H9 (cell line): Measurements from ENCODE around the gene GOLGA6L1. TPM values are rescaled to one million over a fixed set of nuclear protein-coding genes. Genes with fewer than 3 reads are reported as not detected.
"Not testable (repeated sequence)": the region's sequence is repeated elsewhere in the genome, so short reads cannot be mapped to it uniquely, and the experiment has no call there.

Experiments
- DNase-seq: peaks from one replicate; pipeline ENCODE4 v3.0.0-alpha.2; 2017
- H2AFZ ChIP-seq: one replicate; pipeline ENCODE4 v1.6.1; 2013; ENCODE audit warnings: mild to moderate bottlenecking, low read length, control low read depth, moderate library complexity
- H2AK5ac ChIP-seq: 2 replicates; pipeline ENCODE4 v1.6.1; 2013; ENCODE audit warnings: low read length, control low read depth, mixed read lengths; ENCODE audit not compliant: insufficient read length
- H2BK120ac ChIP-seq: one replicate; pipeline ENCODE4 v1.6.1; 2013; ENCODE audit warnings: low read depth, mild to moderate bottlenecking, low read length, control low read depth, inconsistent platforms; ENCODE audit not compliant: poor library complexity, severe bottlenecking
- H2BK12ac ChIP-seq: 2 replicates; pipeline ENCODE4 v1.6.1; 2013; ENCODE audit warnings: low read length, control low read depth, mixed read lengths, low read depth; ENCODE audit not compliant: insufficient read length
- H2BK15ac ChIP-seq: 2 replicates; pipeline ENCODE4 v1.6.1; 2013; ENCODE audit warnings: low read depth, low read length, control low read depth
- H2BK20ac ChIP-seq: one replicate; pipeline ENCODE4 v1.6.1; 2013; ENCODE audit warnings: low read depth, mild to moderate bottlenecking, low read length, control low read depth, inconsistent platforms; ENCODE audit not compliant: poor library complexity, severe bottlenecking
- H2BK5ac ChIP-seq: 2 replicates; pipeline ENCODE4 v1.6.1; 2013; ENCODE audit warnings: low read length, control low read depth, mixed read lengths; ENCODE audit not compliant: insufficient read length
- H3K14ac ChIP-seq: 2 replicates; pipeline ENCODE4 v1.6.1; 2013; ENCODE audit warnings: low read length, control low read depth; ENCODE audit not compliant: insufficient read depth
- H3K18ac ChIP-seq: 2 replicates; pipeline ENCODE4 v1.6.1; 2013; ENCODE audit warnings: low read depth, mild to moderate bottlenecking, mixed read lengths, low read length, control low read depth; ENCODE audit not compliant: insufficient read length
- H3K23ac ChIP-seq: 2 replicates; pipeline ENCODE4 v1.6.1; 2013; ENCODE audit warnings: low read length, control low read depth, mixed read lengths, low read depth; ENCODE audit not compliant: insufficient read length
- H3K23me2 ChIP-seq: 2 replicates; pipeline ENCODE4 v1.6.1; 2013; ENCODE audit warnings: low read depth, mild to moderate bottlenecking, mixed read lengths, low read length, control low read depth; ENCODE audit not compliant: insufficient read length, poor library complexity, severe bottlenecking
- H3K27ac ChIP-seq: 2 replicates; pipeline ENCODE4 v1.5.1; 2013; ENCODE audit warnings: low read length, control low read depth, mixed read lengths, low read depth; ENCODE audit not compliant: insufficient read length
- H3K27me3 ChIP-seq: 2 replicates; pipeline ENCODE4 v1.6.1; 2013; ENCODE audit warnings: low read length, control low read depth, inconsistent platforms; ENCODE audit not compliant: insufficient read depth
- H3K4ac ChIP-seq: 2 replicates; pipeline ENCODE4 v1.6.1; 2013; ENCODE audit warnings: low read depth, mild to moderate bottlenecking, control low read depth, inconsistent platforms, low read length, moderate library complexity
- H3K4me1 ChIP-seq: 2 replicates; pipeline ENCODE4 v1.6.1; 2013; ENCODE audit warnings: low read length, control low read depth, inconsistent platforms; ENCODE audit not compliant: insufficient read depth
- H3K4me2 ChIP-seq: 2 replicates; pipeline ENCODE4 v1.6.1; 2013; ENCODE audit warnings: low read length, control low read depth, mixed read lengths; ENCODE audit not compliant: insufficient read length, insufficient read depth
- H3K56ac ChIP-seq: 2 replicates; pipeline ENCODE4 v1.6.1; 2013; ENCODE audit warnings: low read depth, mild to moderate bottlenecking, mixed read lengths, low read length, control low read depth; ENCODE audit not compliant: insufficient read length
- H3K79me1 ChIP-seq: 2 replicates; pipeline ENCODE4 v1.6.1; 2013; ENCODE audit warnings: low read depth, mild to moderate bottlenecking, moderate library complexity, low read length, control low read depth, inconsistent platforms; ENCODE audit not compliant: insufficient read depth, poor library complexity, severe bottlenecking
- H3K79me2 ChIP-seq: 2 replicates; pipeline ENCODE4 v1.6.1; 2013; ENCODE audit warnings: low read length, control low read depth, inconsistent platforms; ENCODE audit not compliant: insufficient read depth
- H3K9ac ChIP-seq: 2 replicates; pipeline ENCODE4 v1.6.1; 2013; ENCODE audit warnings: low read length, control low read depth, mixed read lengths; ENCODE audit not compliant: insufficient read length; ENCODE audit errors: extremely low read depth
- H3K9me3 ChIP-seq: one replicate; pipeline ENCODE4 v1.6.1; 2013; ENCODE audit warnings: low read depth, low read length, inconsistent platforms; ENCODE audit not compliant: control insufficient read depth
- H3T11ph ChIP-seq: one replicate; pipeline ENCODE4 v1.6.1; 2013; ENCODE audit warnings: mild to moderate bottlenecking, low read length, control low read depth, inconsistent platforms
- H4K20me1 ChIP-seq: one replicate; pipeline ENCODE4 v1.6.1; 2013; ENCODE audit not compliant: control insufficient read depth, insufficient read length, insufficient read depth
- H4K5ac ChIP-seq: 2 replicates; pipeline ENCODE4 v1.6.1; 2013; ENCODE audit warnings: low read depth, mild to moderate bottlenecking, mixed read lengths, low read length, control low read depth; ENCODE audit not compliant: insufficient read length
- H4K8ac ChIP-seq: replicated peaks from 2 replicates; pipeline ENCODE4 v1.6.1; 2013; ENCODE audit warnings: low read length, control low read depth, mixed read lengths, low read depth; ENCODE audit not compliant: insufficient read length
- H4K91ac ChIP-seq: 2 replicates; pipeline ENCODE4 v1.6.1; 2013; ENCODE audit warnings: low read depth, mild to moderate bottlenecking, moderate library complexity, mixed read lengths, low read length, control low read depth; ENCODE audit not compliant: insufficient read length
- H3K27ac Mint-ChIP-seq, 3 experiments: 2 replicates in 2 of 3; 3 replicates in 1 of 3; pipeline ENCODE4 v1.8.0; 2020 to 2021; ENCODE audit warnings: mixed read lengths in 3 of 3, mild to moderate bottlenecking in 1 of 3, moderate library complexity in 1 of 3
- H3K27me3 Mint-ChIP-seq: 2 replicates; pipeline ENCODE4 v1.8.0; 2021; ENCODE audit warnings: low read depth, mild to moderate bottlenecking, moderate library complexity, mixed read lengths
- H3K36me3 Mint-ChIP-seq, 3 experiments: 2 replicates in 2 of 3; 3 replicates in 1 of 3; pipeline ENCODE4 v1.8.0; 2020 to 2021; ENCODE audit warnings: low read depth in 3 of 3, mixed read lengths in 3 of 3; ENCODE audit not compliant: insufficient read depth in 1 of 3
- H3K4me1 Mint-ChIP-seq, 2 experiments: 2 replicates each; pipeline ENCODE4 v1.8.0; 2020; ENCODE audit warnings: mixed read lengths in 2 of 2
- H3K4me3 Mint-ChIP-seq, 2 experiments: 2 replicates in 1 of 2; 3 replicates in 1 of 2; pipeline ENCODE4 v1.8.0; 2020 to 2021; ENCODE audit warnings: mild to moderate bottlenecking in 2 of 2, mixed read lengths in 2 of 2, moderate library complexity in 1 of 2
- H3K9me3 Mint-ChIP-seq, 2 experiments: 2 replicates in 1 of 2; 3 replicates in 1 of 2; pipeline ENCODE4 v1.8.0; 2020; ENCODE audit warnings: mild to moderate bottlenecking in 2 of 2, mixed read lengths in 2 of 2, moderate library complexity in 1 of 2
- WGBS: extraction: QIAGEN DNeasy Blood & Tissue Kit; methylation state at CpG from one replicate; pipeline ENCODE4 v1.1.7; 2013; ENCODE audit warnings: missing lambda C conversion rate, low lambda C conversion rate, mixed read lengths; ENCODE audit not compliant: insufficient read length; ENCODE audit errors: extremely low coverage; 5-methylcytosine and 5-hydroxymethylcytosine counted together
- total RNA-seq: library from RNA; stranded (reverse); gene quantifications from 2 replicates; pipeline ENCODE4 v1.2.1, GENCODE V29; 2021

The GOLGA6L1 gene
- total RNA-seq, 1 experiment from 2014 or later: not detected

GRCh38 chr15:23174609-23175140 lies 38.1 kb upstream of the GOLGA6L1 start:
- H3K23ac ChIP-seq, H3K4me3 Mint-ChIP-seq, H3K36me3 Mint-ChIP-seq, H3K23me2 ChIP-seq, H3K79me2 ChIP-seq, H2AK5ac ChIP-seq, H3K9me3 ChIP-seq, H3K4ac ChIP-seq, H3T11ph ChIP-seq, H4K91ac ChIP-seq, H3K27ac ChIP-seq, H3K14ac ChIP-seq, H2BK5ac ChIP-seq, H2BK12ac ChIP-seq, H3K4me1 ChIP-seq, H2BK15ac ChIP-seq, H2AFZ ChIP-seq, H3K4me2 ChIP-seq, H3K56ac ChIP-seq, H4K20me1 ChIP-seq, H2BK120ac ChIP-seq, H3K79me1 ChIP-seq, H3K18ac ChIP-seq, H3K4me1 Mint-ChIP-seq, H3K27me3 Mint-ChIP-seq, H3K9me3 Mint-ChIP-seq, H4K5ac ChIP-seq, H4K8ac ChIP-seq, H3K27ac Mint-ChIP-seq, H2BK20ac ChIP-seq, DNase-seq, H3K27me3 ChIP-seq, H3K9ac ChIP-seq: not testable (repeated sequence)
- no CpG with 5 or more reads among the region's 11 CpGs for WGBS

- not testable (repeated sequence) for H2BK15ac ChIP-seq, DNase-seq, H3K79me2 ChIP-seq, H4K20me1 ChIP-seq, H3K4me3 Mint-ChIP-seq, H3K36me3 Mint-ChIP-seq, H4K5ac ChIP-seq, H3K4me1 ChIP-seq, H3K18ac ChIP-seq, H2AFZ ChIP-seq, H3K27me3 Mint-ChIP-seq, H3K9ac ChIP-seq, H3K4ac ChIP-seq, H2BK5ac ChIP-seq, H3K23ac ChIP-seq, H3K79me1 ChIP-seq, H3K27ac ChIP-seq, H4K8ac ChIP-seq, H3K56ac ChIP-seq, H3K9me3 Mint-ChIP-seq, H2BK12ac ChIP-seq, H3T11ph ChIP-seq, H2BK120ac ChIP-seq, H3K4me2 ChIP-seq, H3K27me3 ChIP-seq, H2AK5ac ChIP-seq, H3K23me2 ChIP-seq, H3K27ac Mint-ChIP-seq, H2BK20ac ChIP-seq, H3K4me1 Mint-ChIP-seq, H4K91ac ChIP-seq, H3K14ac ChIP-seq, H3K9me3 ChIP-seq
- no CpG with 5 or more reads among the region's 6 CpGs for WGBS
These were observed 3.8 kb downstream of the GOLGA6L1 start for GRCh38 chr15:23132787-23133186.
